KOPT-K1 (cell line): ENCODE data around the gene MAN1C1.

ENCODE experiments used
- H3K27ac ChIP-seq: fragments of 200-600 bp; sonication (generic); 2 replicates; pipeline ENCODE4 v1.5.1; 2016; ENCODE audit warnings: antibody characterized with exemption, mild to moderate bottlenecking, low read depth, low read length; ENCODE audit not compliant: poor library complexity, severe bottlenecking
- H3K36me3 ChIP-seq: fragments of 200-600 bp; sonication (generic); 2 replicates; pipeline ENCODE4 v1.5.1; 2017; ENCODE audit warnings: antibody characterized with exemption, mild to moderate bottlenecking, low read length, moderate library complexity; ENCODE audit not compliant: insufficient read depth
- H3K9me3 ChIP-seq: fragments of 200-600 bp; sonication (generic); 2 replicates; pipeline ENCODE4 v1.5.1; 2017; ENCODE audit warnings: antibody characterized with exemption, low read length, mild to moderate bottlenecking; ENCODE audit not compliant: insufficient read depth, poor library complexity, severe bottlenecking

MAN1C1 gene

DNA sequence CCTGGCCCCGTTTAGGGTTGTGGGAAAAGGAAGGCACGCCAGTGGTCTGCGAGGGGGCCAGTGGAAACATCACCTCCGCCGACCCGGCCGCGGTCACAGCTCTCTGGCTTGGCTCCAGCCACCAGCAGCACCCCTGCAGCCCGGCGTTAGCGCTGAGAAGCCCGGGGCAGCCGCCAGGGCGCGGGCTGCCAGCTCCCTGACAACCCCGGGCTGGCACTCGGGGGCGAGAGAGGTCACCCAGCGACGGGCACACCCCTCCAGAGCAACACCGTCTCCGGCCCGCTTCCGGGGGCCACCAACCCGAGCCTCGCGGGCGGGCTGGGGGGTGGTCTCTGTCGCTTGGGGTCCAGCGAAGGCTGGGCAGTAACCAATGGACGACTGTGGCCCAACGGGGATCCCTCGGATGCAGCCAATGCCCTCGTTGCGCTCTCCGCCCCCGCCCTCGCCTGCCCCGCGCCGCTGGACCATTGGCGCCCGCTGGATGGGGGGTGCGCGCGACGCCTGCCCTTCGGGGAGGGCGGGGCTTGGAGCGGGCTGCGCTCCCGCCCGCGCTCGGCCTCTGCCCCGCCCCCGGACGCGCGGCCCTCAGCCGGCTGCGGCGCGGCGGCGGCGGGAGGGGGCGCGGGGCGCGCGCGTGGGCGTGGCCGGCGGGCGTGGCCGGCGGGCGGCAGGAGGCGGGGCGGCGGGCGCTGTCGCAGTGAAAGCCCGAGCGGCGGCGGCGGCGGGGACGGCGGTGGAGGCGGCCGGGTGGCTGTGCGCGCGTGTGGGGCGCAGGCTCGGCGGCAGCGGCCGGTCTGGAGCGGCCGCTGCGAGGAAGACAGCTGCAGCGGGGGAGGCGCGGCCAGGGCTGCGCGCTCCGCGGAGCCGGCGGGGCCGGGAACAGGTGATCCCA is at the start of gene MAN1C1:
Gene MAN1C1, plus strand, starts transcription at position 697 of the 892 bp plus-strand sequence. CDS start 1,007 bp downstream, outside the sequence.
- H3K36me3 ChIP-seq = no peaks in the 10 kb centered on the region
- no peak within 1 kb of the TSS for H3K27ac ChIP-seq
- no peaks in the 10 kb centered on the region for H3K9me3 ChIP-seq

DNA sequence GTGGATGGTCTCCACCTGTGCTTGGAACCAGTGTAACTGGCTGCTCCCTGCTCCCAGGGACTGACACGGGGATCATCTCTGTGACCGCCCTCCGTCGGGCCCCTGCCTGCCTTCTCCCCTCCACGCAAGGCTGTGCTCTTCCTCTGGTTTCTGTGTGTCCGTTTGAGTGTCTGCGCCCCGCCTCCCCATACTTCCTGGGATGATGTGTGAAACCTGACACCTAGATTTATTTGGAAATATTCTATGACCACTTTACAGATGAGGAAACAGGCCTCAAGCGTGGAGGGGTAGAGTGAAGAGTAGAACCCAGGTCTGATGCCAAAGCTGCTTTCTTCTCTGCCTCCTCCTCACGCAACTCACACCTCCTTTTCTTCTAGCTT is 48.9 kb upstream of the MAN1C1 start:
- Histone ChIP-seq H3K27ac (no peak overlapping the region), H3K9me3 (no peaks in the 10 kb centered on the region), H3K36me3 (no peaks in the 10 kb centered on the region)

- Histone ChIP-seq H3K36me3 (no peaks in the 10 kb centered on the region), H3K27ac (no peak overlapping the region), H3K9me3 (no peaks in the 10 kb centered on the region)
Observed at GRCh38 chr1:25568090-25568833, 48.3 kb upstream of the MAN1C1 start.

- Histone ChIP-seq H3K9me3 (no peaks in the 10 kb centered on the region), H3K36me3 (no peaks in the 10 kb centered on the region), H3K27ac (no peak overlapping the region)
Observed at GRCh38 chr1:25568834-25569596, 47.6 kb upstream of the MAN1C1 start.

GRCh38 chr1:25569597-25570396 is 46.8 kb upstream of the MAN1C1 start:
- Histone ChIP-seq H3K27ac (no peak overlapping the region), H3K9me3 (no peaks in the 10 kb centered on the region), H3K36me3 (no peaks in the 10 kb centered on the region)

- Histone ChIP-seq H3K9me3 (no peaks in the 10 kb centered on the region), H3K27ac (no peak overlapping the region), H3K36me3 (no peaks in the 10 kb centered on the region)
Observed at GRCh38 chr1:25570798-25571521, 45.6 kb upstream of the MAN1C1 start.

DNA sequence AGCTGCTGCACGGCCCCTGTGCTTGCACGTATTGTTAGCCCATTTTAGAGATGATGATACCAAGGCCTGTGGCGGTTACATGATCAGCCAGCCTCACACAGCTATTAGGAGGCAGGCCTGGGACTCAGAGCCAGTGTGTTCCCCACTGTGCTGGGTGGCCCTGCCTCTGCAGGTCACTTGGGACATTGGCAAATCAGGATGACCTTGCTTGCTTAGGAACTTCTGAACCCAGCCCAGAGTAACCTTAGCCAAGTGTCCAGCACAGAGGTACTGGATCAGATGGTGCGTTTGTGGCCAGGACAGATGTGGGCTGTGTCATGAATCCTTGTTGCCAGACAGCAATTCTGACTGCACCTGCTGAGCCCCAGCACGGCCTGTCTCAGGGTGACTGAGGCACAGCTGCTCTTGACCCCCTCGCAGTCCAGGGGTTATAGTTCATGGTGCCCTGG is 45.0 kb upstream of the MAN1C1 start:
- no peaks in the 10 kb centered on the region for H3K9me3 ChIP-seq
- no peaks in the 10 kb centered on the region for H3K36me3 ChIP-seq
- no peak overlapping the region for H3K27ac ChIP-seq

- H3K36me3 ChIP-seq = no peaks in the 10 kb centered on the region
- H3K9me3 ChIP-seq = no peaks in the 10 kb centered on the region
- no peak overlapping the region for H3K27ac ChIP-seq
Observed at GRCh38 chr1:25572107-25572506, 44.5 kb upstream of the MAN1C1 start.

- Histone ChIP-seq H3K9me3 (no peaks in the 10 kb centered on the region), H3K27ac (no peak overlapping the region), H3K36me3 (no peaks in the 10 kb centered on the region)
Observed at GRCh38 chr1:25572708-25573590, 43.6 kb upstream of the MAN1C1 start.

DNA sequence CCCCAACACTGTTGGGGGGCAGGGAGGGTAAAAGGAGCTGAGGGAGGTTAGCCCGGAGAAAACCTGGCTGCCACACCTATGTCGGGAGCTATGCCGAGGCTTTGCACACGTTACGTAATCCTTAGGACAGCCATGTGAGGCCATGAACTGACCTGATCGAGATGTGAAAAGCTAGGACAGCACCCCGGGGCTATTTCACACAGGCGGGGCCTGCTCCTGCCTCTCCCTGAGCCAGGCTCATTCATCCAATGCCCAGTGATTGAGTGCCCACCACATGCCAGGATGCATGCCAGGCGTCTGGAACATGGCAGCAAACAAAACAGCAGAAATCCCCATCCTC is 43.0 kb upstream of the MAN1C1 start:
- no peaks in the 10 kb centered on the region for H3K36me3 ChIP-seq
- no peak overlapping the region for H3K27ac ChIP-seq
- no peaks in the 10 kb centered on the region for H3K9me3 ChIP-seq

DNA sequence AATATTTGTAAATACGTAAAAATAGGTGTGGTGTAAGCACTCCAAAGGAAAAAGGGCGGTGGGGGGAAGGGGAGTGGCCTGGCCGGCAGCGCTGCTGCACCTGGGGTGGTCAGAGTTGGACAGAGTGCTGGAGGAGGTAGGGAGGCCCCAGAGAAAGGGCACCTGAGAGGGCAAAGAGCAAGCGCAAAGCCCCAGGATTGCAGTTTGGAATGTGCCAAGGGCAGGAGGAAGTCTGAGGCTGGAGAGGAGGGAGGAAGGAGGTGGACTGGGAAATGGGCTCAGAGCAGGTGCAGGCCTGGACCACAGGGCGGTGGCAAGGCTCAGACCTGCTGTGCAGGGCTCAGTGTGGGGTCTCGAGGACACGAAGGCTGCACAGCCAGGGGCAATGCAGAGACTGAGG is 42.6 kb upstream of the MAN1C1 start:
- Histone ChIP-seq H3K27ac (no peak overlapping the region), H3K36me3 (no peaks in the 10 kb centered on the region), H3K9me3 (no peaks in the 10 kb centered on the region)

DNA sequence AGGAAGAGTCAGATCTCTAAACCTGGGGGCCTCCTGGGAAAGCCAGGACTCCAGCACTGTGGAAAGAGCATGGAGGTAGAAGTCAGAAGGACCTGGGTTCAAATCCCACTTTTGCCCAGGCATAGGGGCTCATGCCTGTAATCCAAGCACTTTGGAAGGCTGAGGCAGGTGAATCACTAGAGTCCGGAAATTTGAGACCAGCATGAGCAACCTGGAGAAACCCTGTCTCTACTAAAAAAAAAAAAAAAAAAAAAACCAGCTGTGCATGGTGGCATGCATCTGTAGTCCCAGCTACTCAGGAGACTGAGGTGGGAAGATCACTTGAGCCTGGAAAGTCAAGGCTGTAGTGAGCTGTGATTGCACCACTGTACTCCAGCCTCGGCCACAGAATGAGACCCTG is 41.4 kb upstream of the MAN1C1 start:
- Histone ChIP-seq H3K36me3 (no peaks in the 10 kb centered on the region), H3K9me3 (no peaks in the 10 kb centered on the region), H3K27ac (no peak overlapping the region)

GRCh38 chr1:25576459-25577133 is 40.0 kb upstream of the MAN1C1 start:
- Histone ChIP-seq H3K9me3 (no peaks in the 10 kb centered on the region), H3K27ac (no peak overlapping the region), H3K36me3 (no peaks in the 10 kb centered on the region)
